Adipocyte (in vitro differentiated cells): Measurements from ENCODE around the gene CPLX3.

Experiments
- DNase-seq: peaks from one replicate; pipeline ENCODE4 v3.0.0-alpha.2; 2015; ENCODE audit warnings: low read depth
- H3K27me3 ChIP-seq: replicated peaks from 2 replicates; pipeline ENCODE4 v1.7.0; 2013; ENCODE audit warnings: mild to moderate bottlenecking, low read length, moderate library complexity; ENCODE audit not compliant: control insufficient read depth, insufficient read depth
- H3K36me3 ChIP-seq: 2 replicates; pipeline ENCODE4 v1.7.0; 2013; ENCODE audit warnings: low read length, mild to moderate bottlenecking, moderate library complexity; ENCODE audit not compliant: control insufficient read depth, insufficient read depth, severe bottlenecking
- H3K4me1 ChIP-seq: 2 replicates; pipeline ENCODE4 v1.7.0; 2013; ENCODE audit warnings: mild to moderate bottlenecking, low read length, moderate library complexity; ENCODE audit not compliant: control insufficient read depth, insufficient read depth
- H3K4me3 ChIP-seq: 2 replicates; pipeline ENCODE4 v1.7.0; 2013; ENCODE audit warnings: mild to moderate bottlenecking, low read length, moderate library complexity
- H3K9ac ChIP-seq: 2 replicates; pipeline ENCODE4 v1.7.0; 2013; ENCODE audit warnings: mild to moderate bottlenecking, low read length, moderate library complexity
- H3K9me3 ChIP-seq: 2 replicates; pipeline ENCODE4 v1.7.0; 2013; ENCODE audit warnings: mild to moderate bottlenecking, low read length, moderate library complexity; ENCODE audit not compliant: control insufficient read depth

The CPLX3 gene

DNA sequence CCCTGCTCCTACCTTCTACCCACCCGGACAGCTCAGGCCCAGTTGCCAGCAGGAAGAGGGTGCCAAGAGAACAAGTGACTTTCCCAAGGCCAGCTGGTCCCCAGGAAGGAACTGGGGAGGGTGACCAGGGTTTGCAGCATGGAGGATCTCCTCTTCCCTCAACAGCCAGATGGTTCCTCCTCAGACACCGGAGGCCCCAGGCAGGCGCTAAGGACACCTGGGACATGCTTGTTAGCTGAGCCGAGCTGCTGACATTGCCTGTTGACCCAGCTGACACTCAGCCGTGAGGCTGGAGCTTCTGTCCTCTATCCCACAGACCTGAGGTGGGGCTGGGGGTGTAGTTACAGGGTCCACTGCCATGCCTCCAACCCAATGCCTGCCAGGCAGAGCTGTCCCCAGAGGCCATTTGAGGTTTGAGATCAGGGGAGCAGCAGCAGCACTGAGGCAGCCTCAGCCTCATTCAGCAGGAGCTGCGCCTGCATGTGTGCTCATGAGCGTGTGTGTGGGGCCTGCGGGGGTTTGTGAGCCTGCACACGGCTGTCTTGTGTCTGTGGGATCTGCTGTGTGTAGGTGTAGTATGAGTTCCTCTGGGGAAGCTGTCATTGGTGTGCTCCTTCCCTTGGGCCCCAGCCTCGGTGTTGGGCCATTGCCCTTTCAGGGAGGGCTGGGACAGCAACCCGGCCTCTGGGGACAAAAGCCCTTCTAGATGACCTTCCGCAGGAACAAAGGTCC lies 7.1 kb downstream of the CPLX3 start:
- Histone ChIP-seq H3K27me3 (peaks cover 2% of the 10 kb centered on the region), H3K36me3 (peaks cover 5% of the 10 kb centered on the region), H3K4me1 (no peaks in the 10 kb centered on the region), H3K9ac (no peak overlapping the region), H3K9me3 (no peaks in the 10 kb centered on the region), H3K4me3 (no peak overlapping the region)
- DNase-seq, result no peak

DNA sequence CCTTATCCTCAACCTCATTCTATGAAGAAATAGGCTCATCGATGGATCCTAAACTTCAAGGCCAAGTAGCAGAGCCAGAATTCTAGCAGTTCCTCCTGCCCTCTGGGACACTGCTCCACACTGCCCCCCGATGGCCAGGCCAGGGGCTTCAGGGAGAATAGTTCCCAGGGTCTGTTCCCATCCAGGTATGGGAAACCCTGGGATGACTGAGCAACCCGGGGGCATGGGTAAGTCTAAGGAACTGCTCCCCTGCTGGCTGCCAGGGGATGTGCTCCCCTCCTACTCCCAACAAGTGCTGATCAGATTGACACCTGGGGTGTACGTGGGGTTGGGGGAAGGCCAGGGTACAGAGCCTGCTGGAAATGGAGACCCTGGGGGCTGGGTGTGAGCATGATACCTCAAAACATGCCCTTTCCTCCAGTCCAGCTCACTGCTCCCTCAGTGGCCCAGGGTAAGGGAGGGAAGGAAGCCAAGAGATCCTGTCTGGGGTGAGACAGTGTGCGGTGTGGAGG lies 8.9 kb downstream of the CPLX3 start:
- Histone ChIP-seq H3K9ac (no peak overlapping the region), H3K27me3 (peaks cover 2% of the 10 kb centered on the region), H3K9me3 (no peaks in the 10 kb centered on the region), H3K36me3 (peaks cover 9% of the 10 kb centered on the region), H3K4me1 (no peaks in the 10 kb centered on the region), H3K4me3 (no peak overlapping the region)
- peak; percentile 65 for DNase-seq

DNA sequence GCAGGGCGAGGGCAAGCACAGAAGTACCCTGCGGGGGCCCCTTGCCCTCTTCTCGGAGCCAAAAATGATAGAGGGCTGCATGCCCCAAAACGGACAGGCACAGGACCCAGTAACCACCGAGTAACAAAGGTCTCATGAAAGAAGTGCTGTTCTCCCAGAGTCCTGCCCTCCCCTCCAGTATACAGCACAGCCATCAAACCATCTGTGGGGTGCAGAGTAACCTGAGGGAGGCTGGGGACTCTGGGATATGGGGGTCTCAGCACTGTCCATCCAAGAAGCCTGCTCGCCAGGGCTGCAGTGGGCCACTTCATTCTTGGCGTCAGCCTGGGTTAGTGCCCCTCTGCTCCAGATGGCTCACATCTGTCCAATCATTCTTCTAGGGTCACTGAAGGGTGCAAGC lies 10.4 kb downstream of the CPLX3 start:
- Histone ChIP-seq H3K27me3 (peaks cover 2% of the 10 kb centered on the region), H3K4me1 (peaks cover 2% of the 10 kb centered on the region), H3K9me3 (no peaks in the 10 kb centered on the region), H3K36me3 (peaks cover 9% of the 10 kb centered on the region), H3K4me3 (no peak overlapping the region), H3K9ac (no peak overlapping the region)
- no peak for DNase-seq

DNA sequence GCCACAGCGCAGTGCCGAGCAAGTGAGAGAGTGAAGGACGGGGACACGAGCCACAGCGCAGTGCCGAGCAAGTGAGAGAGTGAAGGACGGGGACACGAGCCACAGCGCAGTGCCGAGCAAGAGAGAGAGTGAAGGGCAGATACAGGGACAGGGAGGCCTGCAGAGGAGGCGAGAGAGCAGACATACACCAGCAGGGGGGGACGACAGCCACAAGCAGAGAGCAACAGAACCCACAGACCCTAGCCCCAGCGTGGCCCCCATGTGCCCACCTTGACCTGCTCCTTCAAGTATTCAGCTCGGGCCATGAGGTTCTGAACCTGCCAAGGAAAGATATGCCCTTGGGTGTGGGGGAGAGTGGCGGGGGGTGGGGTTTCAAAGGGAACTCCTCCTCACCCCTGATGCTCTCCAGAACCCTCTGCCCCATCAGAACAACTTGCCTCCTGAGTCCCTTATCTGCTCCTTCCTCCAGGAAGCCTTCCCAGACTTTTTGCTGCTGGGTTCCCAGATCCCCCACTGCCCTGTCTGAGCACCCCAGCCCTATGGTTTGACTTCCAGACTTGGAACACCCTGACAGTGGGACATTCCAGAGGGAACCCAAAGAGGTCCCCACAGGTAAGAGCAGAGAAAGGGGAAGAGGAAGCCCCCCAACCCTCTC lies 11.2 kb downstream of the CPLX3 start:
- Histone ChIP-seq H3K9me3 (no peaks in the 10 kb centered on the region), H3K27me3 (peaks cover 2% of the 10 kb centered on the region), H3K4me3 (no peak overlapping the region), H3K36me3 (peaks cover 9% of the 10 kb centered on the region), H3K9ac (no peak overlapping the region), H3K4me1 (peaks cover 6% of the 10 kb centered on the region)
- no peak for DNase-seq

DNA sequence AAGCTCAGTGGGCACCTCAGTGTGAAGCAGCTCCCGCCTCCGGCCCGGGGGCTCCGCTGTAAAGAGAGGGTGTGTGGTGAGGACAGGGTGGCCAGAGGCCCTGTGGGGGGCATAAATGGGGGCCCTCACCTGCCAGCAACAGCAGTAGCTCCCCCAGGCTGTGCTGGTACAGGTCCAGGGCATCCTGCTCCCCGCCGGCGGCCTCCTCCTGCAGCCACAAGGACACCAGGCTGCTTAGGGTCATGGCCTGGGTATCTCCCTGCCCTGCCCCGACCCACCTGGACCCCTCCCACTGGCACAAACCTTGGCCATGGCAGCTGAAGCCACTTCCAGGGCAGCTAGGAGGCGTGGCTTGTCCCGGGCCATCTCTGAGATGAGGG lies 11.7 kb downstream of the CPLX3 start:
- no peak for DNase-seq
- Histone ChIP-seq H3K27me3 (peaks cover 1% of the 10 kb centered on the region), H3K4me3 (no peak overlapping the region), H3K9ac (no peak overlapping the region), H3K4me1 (peaks cover 6% of the 10 kb centered on the region), H3K36me3 (peaks cover 9% of the 10 kb centered on the region), H3K9me3 (no peaks in the 10 kb centered on the region)

DNA sequence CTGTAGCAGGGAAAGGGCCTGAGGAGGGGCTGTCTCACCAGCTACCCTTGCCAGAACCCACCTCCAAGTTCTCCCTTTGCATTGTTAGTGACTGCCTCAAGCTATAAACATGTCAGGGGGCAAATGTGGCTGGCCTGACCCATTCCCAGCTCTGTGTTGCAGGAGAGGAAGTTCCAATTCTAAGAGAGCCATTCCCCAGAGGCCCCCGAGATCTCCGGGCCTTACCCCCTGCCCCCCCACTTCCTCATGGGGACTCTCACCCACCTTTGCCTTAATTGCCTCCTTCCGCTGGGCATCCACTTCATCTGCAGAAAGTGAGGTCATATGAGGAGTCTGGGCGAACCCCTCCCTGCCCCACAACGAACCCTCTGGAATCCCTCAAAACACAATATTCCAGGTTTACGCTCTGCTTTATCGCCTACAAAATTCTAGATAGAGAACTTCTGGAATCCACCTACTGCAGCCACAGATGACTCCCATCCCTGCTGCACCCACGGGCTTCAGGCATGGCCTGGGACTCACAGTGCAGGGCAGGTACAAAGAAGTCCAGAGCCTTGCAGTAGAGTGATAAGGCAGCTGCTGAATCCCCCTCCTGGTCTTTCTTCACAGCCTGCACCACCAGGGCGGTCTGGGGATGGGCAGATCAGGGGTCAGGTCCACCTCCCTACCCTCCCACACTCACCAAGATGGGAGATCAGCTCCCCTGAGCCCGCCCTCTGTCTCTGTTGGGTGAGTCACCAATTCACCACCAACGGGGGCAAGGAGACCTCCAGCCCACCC lies 12.5 kb downstream of the CPLX3 start:
- no peak for DNase-seq
- H3K4me3 ChIP-seq, result no peak overlapping the region
- H3K27me3 ChIP-seq, result no peaks in the 10 kb centered on the region
- H3K4me1 ChIP-seq, result peaks cover 13% of the 10 kb centered on the region
- H3K36me3 ChIP-seq, result peaks cover 9% of the 10 kb centered on the region
- H3K9me3 ChIP-seq, result no peaks in the 10 kb centered on the region
- H3K9ac ChIP-seq, result no peak overlapping the region

DNA sequence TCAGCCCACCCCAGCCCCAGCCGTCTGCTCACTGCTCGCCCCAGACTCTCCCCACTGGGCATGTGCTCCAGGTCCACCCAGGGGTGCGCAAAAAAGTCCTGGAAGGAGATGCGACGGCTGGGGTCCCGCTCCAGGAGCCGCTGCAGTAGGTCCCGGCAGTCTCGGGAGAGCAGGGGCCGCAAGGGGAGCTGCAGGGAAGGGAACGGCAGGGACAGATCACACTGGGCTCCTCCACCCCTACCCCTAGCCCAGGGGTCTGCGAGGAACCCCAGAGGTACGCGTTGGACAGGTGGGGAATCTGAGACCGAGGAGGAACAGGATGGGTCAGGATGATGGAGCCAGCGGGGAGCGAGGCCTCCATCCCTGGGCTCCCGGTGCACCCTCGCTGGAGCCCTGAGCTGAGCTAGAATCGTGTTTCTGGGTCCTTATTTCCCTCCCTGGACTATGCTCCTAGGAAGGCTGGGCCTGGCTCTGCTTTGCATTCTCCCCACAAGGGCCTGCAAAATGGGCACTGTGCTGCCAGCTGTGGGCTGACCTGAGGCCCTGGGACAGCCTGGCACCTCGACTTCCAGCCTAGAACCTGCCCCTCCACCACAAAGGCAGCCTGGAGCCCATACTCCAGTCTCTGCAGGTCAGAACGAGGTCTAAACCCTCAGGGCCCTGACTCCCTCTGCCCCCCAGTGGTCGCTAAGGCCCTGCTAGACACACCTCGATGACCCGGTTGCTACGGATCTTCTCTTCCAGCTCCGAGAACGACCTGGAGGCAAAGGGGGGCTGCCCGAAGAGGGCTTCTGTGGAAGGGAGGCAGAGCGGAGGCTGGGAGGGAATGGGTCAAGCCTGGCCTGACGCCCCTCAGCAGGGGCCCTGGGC lies 13.3 kb downstream of the CPLX3 start:
- H3K9ac ChIP-seq, result no peak overlapping the region
- H3K4me3 ChIP-seq, result no peak overlapping the region
- H3K4me1 ChIP-seq, result peaks cover 13% of the 10 kb centered on the region
- DNase-seq, result no peak
- no peaks in the 10 kb centered on the region for H3K9me3 ChIP-seq
- peaks cover 9% of the 10 kb centered on the region for H3K36me3 ChIP-seq
- H3K27me3 ChIP-seq, result no peaks in the 10 kb centered on the region

DNA sequence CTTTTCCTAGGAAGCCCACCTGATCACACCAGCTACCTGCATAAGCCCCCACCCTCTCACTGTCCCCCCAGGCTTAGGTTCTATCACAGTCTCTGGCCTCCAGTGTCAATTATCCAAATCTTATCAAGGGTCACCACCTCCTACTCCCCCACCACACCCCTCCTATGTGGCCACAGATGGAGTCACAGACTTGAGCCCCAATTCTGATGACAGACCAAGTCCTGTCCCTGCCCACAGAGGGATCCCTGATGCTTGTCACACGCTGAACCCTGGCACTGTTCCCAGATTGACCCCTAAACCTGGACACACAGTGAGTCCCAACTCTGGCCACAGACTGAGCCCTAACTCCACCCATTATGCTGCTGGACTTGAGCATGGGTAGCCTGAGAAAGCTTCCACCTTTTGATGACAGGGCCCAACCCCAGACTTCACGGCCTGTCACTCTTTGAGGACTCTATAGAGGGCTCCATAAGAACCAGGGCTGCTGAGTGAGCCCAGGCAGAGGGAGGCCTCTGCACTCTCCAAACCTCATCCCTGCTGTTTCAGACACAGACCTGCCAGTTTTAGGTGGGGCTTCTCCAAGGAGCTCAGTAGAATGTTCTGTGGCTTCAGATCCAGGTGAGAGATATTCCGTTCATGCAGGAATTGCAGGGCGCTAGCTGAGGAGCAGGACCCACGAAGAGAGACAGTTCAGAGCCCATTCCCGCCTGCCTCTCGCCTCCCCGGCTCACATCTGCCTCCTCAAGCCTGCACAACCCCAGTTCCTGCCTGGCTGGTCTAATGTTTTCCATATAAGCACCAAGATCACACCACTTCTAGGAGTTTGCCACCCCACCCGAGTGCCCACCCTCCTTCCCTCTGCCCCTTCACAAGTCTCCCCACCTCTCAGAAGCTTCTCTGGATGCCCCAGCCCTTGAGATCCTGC lies 14.7 kb downstream of the CPLX3 start:
- Histone ChIP-seq H3K4me3 (no peak overlapping the region), H3K36me3 (peaks cover 15% of the 10 kb centered on the region)
- no peak for DNase-seq

DNA sequence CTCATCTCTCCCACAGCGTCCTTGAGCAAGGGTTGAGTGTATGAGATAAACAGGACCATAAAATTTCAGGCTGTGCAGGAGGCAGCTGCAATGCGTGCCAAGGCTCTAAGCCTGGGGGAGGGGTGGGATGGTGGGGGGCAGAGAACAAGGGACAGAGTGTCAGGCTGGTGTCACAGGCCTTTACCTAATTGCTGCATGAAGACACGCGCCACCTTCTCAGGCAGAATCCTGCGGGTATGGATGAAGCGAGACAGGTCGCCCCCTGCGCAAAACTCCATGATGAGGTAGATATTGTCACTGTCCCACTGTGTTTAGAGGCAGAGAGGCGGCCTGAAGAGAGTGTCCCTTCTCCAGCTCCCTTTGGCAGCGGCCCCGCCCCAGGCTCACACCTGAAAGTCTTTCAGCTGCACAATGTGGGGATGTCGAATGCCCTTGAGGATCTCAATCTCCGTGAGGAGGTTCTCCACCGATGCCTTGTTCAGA lies 15.5 kb downstream of the CPLX3 start:
- H3K27me3 ChIP-seq, result no peaks in the 10 kb centered on the region
- peaks cover 13% of the 10 kb centered on the region for H3K4me1 ChIP-seq
- H3K4me3 ChIP-seq, result peak overlapping the region; percentile 96
- H3K36me3 ChIP-seq, result peaks cover 10% of the 10 kb centered on the region
- peak overlapping the region; percentile 96 for H3K9ac ChIP-seq
- no peak for DNase-seq
- H3K9me3 ChIP-seq, result no peaks in the 10 kb centered on the region

More for the DNA sequence above, 14.7 kb downstream of the CPLX3 start:
- no peak overlapping the region for H3K9ac ChIP-seq
- H3K27me3 ChIP-seq, result no peaks in the 10 kb centered on the region
- H3K9me3 ChIP-seq, result no peaks in the 10 kb centered on the region
- peaks cover 13% of the 10 kb centered on the region for H3K4me1 ChIP-seq
